ENCODE measurements around the gene ZNF862.
A peak's percentile ranks its signal among the peaks of the same experiment; 100 is the strongest.
"Not testable (repeated sequence)": the region's sequence is repeated elsewhere in the genome, so short reads cannot be mapped to it uniquely, and the experiment has no call there.

ZNF862 gene

DNA sequence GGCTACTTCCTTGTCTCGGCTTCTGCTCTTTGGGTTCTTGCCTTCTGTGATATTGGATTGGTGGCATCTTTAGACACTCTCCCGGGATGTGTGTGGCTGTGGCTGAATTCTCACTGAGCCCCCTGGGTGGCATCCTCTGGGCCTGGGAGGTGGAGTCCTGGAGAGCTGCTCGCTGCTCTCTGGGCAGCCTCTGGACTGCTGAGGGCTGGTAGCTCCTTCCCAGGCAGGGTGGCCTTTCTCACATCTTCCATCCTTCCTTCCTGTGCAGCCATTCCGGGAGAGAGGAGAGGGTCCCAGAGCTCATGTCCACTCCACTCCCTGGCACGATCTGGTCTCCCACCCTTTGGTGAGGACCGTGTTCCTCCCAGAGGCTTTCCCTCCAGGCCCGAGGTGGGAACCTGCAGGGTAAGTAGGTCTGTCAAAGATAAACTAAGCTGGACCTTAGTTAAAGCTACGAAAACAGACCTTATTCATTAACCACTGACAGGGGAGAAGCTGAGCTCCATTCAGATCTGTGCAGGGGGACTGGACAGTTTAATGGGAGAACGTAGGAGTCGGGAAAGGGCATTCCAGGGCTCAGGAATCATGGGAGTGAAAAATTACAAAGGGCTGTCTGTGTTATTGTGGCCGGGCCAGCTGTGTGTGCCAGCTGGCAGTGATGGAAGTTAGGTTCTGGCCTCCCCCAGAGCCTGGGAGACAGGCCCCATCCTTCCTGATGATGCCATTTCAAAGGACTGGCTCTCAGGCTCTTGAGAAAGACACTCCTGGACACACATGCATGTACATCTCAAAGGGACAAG, 44.3 kb downstream of the ZNF862 start:
- no peak for DNase-seq

DNA sequence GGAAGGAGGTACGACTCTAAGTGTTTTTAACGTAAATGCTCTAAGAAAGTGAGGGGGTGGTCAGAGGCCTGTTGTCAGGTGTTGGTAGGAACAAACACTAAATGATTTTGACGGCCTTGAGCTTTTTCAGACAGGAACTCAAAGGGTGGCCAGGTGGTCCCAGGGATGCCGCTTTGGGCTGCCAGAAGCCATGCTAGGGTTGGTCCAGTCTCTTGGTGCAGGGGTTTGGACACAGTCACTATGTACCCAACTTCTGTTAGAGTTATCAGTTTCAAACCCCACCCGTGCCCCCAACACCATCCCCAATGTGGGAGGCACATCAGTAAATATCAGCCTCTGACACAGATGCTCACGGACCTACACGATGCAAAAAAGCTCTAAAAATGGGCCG, 44.9 kb downstream of the ZNF862 start:
- no peak for DNase-seq

DNA sequence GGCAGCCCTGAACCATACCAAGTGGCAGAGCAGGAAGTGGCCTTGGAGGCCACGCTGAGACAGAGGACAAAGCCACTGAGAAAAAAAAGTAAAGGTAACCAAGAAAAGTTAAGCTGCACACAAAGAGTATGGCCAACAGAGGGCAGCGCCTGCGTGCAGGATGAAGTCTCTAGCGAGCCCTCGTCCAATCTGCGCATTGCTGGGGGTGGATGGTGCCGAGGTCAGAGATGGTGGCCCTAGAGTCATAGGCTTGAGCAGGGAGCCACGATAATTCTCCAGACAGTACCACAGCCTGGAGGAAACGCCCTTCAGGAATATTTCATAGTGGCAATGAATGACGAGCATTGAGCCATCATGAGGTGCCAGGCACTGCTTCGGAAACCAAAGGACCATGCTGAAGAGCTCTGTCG, 45.3 kb downstream of the ZNF862 start:
- peak; percentile 29 to 40 for DNase-seq

DNA sequence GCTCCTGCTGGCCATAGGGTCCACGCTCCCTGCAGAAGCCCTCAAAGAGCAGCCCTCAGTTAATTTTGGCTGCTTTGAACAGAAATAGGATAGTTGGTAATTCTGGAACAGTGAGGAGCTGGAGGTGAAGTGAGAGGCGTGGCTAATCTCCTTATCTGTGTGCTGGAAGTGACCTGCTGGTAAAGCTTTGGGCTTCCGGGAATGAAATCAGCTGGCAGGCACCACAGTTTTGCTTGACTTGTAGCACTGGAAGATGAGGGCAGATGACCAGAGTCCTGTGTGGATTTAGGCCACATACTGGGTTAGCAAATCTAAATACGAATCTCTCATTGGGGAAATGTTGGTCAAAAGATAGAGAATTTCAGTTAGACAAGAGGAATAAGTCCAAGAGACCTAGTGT, 45.8 kb downstream of the ZNF862 start:
- DNase-seq: no peak

DNA sequence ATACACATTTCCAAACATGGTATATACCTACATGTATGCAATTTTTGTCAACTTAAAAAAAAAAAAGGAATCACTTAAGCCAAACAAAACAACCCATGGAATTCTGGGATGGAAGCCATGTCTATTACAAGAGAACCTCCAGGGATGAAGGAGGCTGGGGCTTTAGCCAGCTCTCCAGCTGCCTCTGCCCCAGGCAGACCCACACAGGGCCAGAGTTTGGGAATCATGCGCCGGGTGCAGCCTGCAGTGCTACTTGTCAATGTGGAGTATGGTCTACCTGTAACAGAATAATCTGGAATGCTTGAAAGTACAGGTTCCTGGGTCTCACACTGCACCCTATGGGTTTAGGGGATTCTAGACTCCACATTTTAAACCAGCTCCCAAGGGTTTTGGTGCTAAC, 46.4 kb downstream of the ZNF862 start:
- no peak for DNase-seq

DNA sequence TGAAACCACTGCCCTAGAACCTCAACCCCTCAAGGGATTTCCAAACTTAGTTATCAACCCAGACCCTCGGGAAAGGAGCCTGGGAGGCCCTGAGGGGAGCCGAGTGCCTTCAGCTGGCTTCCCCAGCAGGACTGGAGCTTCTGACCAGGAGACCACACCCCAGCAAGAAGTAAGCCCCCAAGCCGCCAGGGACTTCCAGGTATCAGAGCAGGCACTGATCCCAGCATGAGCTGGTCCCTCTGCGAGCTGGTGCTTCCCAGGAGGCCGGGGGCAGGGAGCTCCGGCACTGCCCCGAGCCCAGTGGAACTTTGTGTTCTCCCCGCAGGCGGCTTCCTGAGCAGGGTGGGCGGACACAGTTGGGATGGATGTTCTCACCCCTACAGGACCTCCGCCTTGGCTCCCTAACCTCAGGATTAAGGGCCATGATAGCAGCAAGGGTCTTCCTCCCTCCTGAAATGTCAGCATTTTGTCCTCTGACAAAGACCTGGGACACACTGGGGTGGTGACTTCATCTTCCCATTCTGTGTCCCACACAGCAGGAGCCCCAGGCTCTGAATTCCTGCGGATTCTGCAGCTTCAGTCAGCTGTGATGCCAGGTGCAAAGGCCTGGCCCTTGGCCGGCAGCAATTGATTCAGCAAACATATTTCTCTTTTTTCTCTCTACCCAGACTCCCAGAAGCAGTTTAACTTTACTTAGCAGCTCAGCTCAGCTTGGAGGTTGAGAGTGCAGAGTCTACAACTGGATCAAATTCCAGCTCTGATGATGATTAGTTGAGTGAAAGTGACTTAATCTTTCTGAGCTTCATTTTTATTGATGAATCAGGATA, 47.2 kb downstream of the ZNF862 start:
- no peak for DNase-seq

DNA sequence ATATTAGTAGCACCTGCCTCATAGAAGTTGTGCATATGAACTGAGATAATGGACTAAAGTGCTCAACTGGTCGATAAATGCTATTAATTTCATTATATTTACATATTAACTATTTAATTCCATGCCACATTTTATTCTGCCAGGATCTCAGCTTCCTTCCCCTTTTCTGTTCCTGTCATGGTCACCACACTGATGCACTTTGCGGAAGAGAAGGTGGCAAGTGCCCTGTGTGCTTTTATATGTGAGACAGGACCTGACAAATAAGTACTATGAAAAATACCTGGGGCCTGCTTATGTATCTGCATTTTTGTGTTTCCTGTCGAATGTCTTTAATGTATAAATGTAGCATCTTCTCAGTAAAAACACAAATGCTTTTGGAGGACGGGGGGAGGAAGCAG, 47.8 kb downstream of the ZNF862 start:
- no peak for DNase-seq

DNA sequence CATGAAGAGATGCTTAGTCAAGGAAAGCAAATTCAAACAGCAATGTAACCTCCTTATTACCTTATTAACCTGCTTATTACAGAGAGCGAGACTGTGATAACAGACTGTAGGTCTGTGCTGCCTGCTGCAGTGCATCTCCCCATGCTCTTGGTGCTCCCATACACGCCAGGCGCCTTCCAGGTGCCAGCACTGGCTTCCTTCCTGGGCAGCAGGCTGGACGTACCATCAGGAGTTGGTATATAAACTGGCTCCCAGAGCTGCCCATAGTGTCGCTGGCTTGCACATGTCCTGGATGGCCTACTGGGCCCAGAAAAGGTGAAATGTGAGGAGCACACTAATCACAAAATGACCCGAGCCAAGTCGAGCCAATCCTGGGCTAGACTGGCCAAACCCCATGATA, 49.1 kb downstream of the ZNF862 start:
- DNase-seq: no peak

DNA sequence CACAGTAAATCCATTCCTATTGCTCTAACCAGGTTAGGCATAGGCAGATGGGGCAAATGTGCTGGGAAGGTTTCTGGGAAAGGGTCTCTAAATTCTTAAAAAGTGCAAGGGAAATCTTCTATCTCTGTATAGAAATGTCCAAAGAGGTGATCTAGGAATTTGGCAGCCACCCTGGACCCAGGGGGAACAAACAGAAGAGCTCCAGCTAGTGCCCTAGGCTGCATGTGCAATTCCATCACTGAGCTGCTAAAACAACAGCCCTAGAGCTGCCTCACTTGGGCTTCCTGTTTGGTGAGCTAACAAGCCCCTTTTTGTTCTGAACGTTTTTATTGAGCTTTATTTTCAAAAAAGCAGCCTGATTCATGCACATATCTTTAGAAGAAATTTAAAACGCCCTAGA, 52.5 kb downstream of the ZNF862 start:
- DNase-seq: not testable (repeated sequence)

DNA sequence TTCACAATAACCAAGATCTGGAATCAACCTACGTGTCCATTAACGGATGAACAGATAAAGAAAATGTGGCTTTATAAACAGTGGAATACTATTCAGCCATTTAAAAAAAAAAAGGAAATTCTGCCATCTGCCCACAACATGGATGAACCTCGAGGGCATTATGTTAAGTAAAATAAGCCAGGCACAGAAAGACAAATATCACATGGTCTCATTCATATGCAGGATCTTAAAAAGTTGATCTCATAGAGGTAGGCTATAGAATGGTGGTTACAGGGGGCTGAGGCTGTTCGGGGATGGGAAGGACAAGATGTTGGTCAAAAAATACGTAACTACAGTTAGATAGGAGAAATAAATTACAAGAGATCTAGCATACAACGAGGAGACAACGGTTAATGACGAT, 56.8 kb downstream of the ZNF862 start:
- not testable (repeated sequence) for DNase-seq

DNA sequence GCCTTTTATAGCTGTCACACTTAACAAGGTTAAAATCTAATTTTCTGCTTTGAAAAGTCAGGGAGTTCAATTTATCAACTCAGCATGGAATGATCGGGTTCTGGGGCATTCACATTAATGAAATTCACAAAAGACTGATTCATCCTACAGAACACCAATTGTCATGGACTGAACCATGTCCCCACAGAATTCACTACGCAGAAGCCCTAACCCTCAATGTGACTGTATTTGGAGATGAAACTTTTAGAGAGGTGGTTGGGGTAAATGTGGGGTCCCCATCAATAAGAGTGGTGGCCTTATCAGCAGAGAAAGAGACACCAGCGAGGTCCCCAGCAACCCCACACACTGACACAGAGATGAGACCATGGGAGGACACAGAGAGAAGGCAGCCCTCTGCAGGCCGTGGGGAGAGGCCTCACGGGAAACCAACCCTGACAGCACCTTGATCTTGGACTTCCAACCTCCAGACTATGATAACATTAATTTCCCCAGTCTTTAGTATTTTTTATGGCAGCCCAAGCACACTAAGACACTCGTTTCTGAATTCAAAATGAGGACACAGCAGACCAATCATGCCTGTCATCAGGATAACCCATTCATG, 69.7 kb downstream of the ZNF862 start:
- DNase-seq: not testable (repeated sequence)

DNA sequence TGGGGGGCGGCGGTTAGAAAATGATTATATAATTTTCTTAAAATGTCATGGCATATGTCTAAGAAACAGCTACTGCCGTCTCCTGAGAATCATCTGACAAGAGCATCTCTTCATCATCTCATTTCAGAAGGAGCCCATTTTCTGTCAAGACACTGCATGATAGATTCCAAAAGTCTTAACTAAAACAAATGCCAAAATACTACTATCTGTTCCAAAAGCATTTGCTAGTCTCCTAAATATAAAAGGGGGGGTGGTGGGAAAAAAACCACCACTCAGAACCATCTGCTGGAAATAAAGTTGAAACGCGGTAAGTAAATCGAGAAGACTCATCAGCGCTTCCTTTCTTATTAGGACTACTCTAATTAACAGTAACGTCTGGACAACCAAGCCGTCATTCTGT, 72.0 kb downstream of the ZNF862 start:
- DNase-seq: not testable (repeated sequence)

DNA sequence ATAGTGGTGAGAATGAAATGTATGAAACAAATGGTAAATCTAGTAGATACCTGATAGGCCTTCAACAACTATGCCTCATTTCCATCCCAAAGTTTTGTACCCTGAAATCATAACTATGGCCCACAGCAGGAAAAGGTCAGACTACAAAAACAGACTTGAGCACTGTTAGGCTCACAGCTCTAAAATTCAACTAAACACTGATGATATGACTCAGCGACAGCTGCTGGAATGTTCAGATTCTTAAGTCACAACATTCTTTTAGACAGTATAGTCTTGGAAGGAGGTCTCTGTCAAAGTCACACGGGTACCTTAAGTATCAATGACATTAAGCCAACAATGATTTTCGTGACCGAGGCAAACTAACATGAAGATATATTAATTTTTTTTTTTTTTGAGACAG, 74.0 kb downstream of the ZNF862 start:
- DNase-seq: not testable (repeated sequence)

Data from activated CD4-positive, alpha-beta T cell treated with anti-CD3 and anti-CD28 coated beads, Interleukin-2, amount 50 U/mL, for 4 hours (primary cell).